ENCODE results near the gene ADAMTS17.

- TF ChIP-seq E2F6 (IDR thresholded peaks at IDR 0.05; ENCODE audit: borderline replicate concordance, low read depth) (no peak), CTCF (IDR thresholded peaks at IDR 0.05) (no peak), MAX (IDR thresholded peaks at IDR 0.05) (no peak)
Observed at GRCh38 chr15:99994849-99995248, 346.9 kb downstream of the ADAMTS17 start.

All from A549 (cell line).